Activated naive CD8-positive, alpha-beta T cell treated with anti-CD3 and anti-CD28 coated beads, Interleukin-2, amount 10 ng/mL, durations not matched to agents 7 days and 5 days (primary cell): ENCODE measurements around the gene EDA2R. TPM values are rescaled to one million over a fixed set of nuclear protein-coding genes. Genes with fewer than 3 reads are reported as not detected.
A peak's percentile ranks its signal among the peaks of the same experiment; 100 is the strongest.

ENCODE experiments used
- ATAC-seq: fragments of 150-1000 bp; cut with Tn5 transposase; one replicate; pipeline ENCODE4 v1.10.0; 2021; ENCODE audit warnings: low read depth, moderate library complexity
- POLR2A ChIA-PET: fragments of 350-600 bp; sonication (Branson Sonifier 250); formaldehyde crosslinking; loops from one replicate; lab custom pipeline; 2021; ENCODE audit warnings: antibody characterized with exemption; lab: Charles Lee
- DNase-seq: peaks from one replicate; pipeline ENCODE4 v3.0.0; 2021
- H3K27ac Mint-ChIP-seq: one replicate; pipeline ENCODE4 v1.8.0; 2022; ENCODE audit warnings: mild to moderate bottlenecking, mixed read lengths
- H3K27me3 Mint-ChIP-seq: one replicate; pipeline ENCODE4 v1.8.0; 2022; ENCODE audit warnings: mild to moderate bottlenecking, moderate library complexity, mixed read lengths
- H3K36me3 Mint-ChIP-seq: one replicate; pipeline ENCODE4 v1.8.0; 2021; ENCODE audit warnings: mild to moderate bottlenecking, mixed read lengths
- H3K4me1 Mint-ChIP-seq: one replicate; pipeline ENCODE4 v1.8.0; 2021; ENCODE audit warnings: mixed read lengths
- H3K4me3 Mint-ChIP-seq: one replicate; pipeline ENCODE4 v1.8.0; 2022; ENCODE audit warnings: mild to moderate bottlenecking, moderate library complexity, mixed read lengths
- H3K9me3 Mint-ChIP-seq: one replicate; pipeline ENCODE4 v1.8.0; 2021; ENCODE audit warnings: mixed read lengths
- total RNA-seq, 2 experiments: library from RNA; stranded (reverse); gene quantifications; one replicate each; pipeline ENCODE4 v1.2.3, GENCODE V29; 2021

EDA2R gene, protein sequence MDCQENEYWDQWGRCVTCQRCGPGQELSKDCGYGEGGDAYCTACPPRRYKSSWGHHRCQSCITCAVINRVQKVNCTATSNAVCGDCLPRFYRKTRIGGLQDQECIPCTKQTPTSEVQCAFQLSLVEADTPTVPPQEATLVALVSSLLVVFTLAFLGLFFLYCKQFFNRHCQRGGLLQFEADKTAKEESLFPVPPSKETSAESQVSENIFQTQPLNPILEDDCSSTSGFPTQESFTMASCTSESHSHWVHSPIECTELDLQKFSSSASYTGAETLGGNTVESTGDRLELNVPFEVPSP
- total RNA-seq, result 1 to 10 TPM; 2.3 to 2.6 TPM

DNA sequence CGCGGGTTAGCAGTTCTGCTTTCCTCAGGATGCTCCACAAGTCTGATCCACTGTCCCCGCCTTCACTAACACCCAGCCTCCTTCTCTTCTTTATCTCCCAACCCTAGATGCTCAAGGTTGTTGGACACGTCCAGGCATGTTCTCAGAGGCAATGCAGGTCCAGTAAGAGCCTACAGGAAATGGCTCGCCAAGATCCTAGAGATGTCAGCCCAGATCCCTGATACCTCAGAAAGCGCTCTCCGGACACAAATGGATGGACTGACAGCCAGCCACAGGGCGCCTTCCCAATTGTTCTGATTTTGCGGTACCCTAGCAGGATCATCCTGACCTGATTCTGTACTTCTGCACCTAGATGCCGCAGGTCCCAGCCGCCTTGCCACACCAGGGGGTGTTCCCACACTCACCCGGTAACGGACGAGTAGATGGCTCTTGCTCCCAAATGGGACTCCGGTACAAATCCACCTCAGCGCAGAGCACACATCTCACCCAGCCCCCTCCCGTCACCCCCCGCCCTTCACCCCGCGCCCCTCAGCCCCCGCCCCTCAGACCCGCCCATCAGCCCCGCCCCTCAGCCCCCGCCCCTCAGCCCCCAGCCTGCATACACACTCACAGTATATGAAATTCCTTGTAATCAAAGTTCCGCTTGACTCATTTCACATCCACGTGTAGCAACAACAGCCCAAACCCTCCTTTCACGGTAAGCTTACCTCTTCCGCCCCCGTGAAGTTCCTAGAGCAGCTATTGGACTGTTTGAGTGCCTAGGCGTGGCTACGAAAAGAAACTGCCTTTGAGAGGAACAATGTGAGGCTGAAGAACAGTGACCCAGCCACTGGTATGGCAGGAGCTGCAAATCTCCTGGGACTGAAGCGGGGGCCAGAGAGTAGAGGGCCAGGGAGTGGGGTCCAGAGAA is at the start of gene EDA2R:
EDA2R (minus strand) TSS at position 488 of the 910 bp plus-strand sequence. CDS start 23,058 bp downstream, outside the sequence.
- Mint-ChIP-seq H3K9me3 (no peaks in the 10 kb centered on the region), H3K27me3 (peaks cover 2% of the 10 kb centered on the region), H3K4me1 (peaks cover 7% of the 10 kb centered on the region), H3K27ac (peak within 1 kb of the TSS; percentile 85), H3K4me3 (peak within 1 kb of the TSS; percentile 84), H3K36me3 (peaks cover 1% of the 10 kb centered on the region)
- peak; percentile 25 for DNase-seq
- ATAC-seq, result peak; percentile 96
- POLR2A ChIA-PET, result no interaction called here

DNA sequence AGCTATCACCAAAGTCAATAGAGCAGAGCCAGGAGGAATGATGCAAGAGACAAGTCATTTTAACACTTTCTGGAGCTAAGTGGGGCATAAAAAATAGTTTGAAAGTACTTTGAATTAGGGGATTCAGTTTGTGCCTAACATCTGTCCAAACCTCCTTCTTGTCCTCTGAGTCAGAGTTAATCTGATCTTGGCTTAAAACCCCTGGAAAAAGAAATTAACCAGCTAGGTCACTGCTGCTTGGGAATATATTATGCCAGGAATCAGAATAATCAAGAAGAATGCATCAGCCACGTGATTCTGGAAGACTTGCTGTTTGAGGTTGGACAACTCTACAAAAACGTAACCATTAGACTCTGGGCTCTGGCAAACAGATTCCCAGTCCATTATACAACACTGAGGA is 45.3 kb upstream of the EDA2R start:
- no peak for DNase-seq

DNA sequence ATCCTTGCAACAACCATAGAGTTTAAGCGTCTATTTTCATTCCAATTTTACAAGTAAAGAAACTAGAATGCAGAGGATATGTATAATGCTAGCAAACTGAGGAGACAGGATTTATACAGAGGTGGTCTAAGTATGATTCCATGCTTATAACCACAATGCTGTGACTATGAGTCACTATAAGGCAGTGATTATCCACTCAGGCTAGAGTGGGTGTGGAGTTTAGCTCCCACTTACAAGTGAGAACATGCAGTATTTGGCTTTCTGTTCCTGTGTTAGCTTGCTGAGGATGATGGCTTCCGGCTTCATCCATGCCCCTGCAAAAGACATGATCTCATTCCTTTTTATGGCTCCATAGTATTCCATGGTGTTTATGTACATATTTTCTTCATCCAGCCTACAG is 41.6 kb upstream of the EDA2R start:
- no peak overlapping the region for H3K4me3 Mint-ChIP-seq
- H3K4me1 Mint-ChIP-seq, result no peaks in the 10 kb centered on the region
- H3K36me3 Mint-ChIP-seq, result no peaks in the 10 kb centered on the region
- H3K27me3 Mint-ChIP-seq, result no peaks in the 10 kb centered on the region
- DNase-seq, result no peak
- H3K9me3 Mint-ChIP-seq, result no peaks in the 10 kb centered on the region
- POLR2A ChIA-PET, result no interaction called here
- no peak overlapping the region for H3K27ac Mint-ChIP-seq
- no peak for ATAC-seq

More for the DNA sequence above, 45.3 kb upstream of the EDA2R start:
- H3K27ac Mint-ChIP-seq, result no peak overlapping the region
- H3K4me1 Mint-ChIP-seq, result no peaks in the 10 kb centered on the region
- ATAC-seq, result no peak
- no peaks in the 10 kb centered on the region for H3K27me3 Mint-ChIP-seq
- no peaks in the 10 kb centered on the region for H3K36me3 Mint-ChIP-seq
- no peaks in the 10 kb centered on the region for H3K9me3 Mint-ChIP-seq
- POLR2A ChIA-PET, result no interaction called here
- no peak overlapping the region for H3K4me3 Mint-ChIP-seq

DNA sequence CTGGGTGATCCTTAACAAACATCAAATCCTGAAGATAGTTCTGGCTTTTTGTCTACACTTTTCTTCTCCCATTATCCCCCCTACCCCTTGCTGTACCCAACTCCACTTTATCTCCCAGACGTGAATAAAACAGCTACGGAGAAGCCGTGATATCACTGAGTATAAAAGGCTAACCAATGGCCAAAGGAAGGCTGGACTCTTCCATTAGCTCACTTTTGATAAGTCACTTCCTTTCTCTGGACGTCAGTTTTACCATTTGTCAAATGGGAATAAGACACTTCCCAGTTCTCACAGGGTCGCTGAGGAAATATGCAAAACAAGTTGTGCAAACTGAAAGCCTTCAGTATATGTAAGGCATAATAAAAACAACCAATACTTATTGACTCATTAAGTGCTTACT is 38.6 kb upstream of the EDA2R start:
- ATAC-seq (no peak), DNase-seq (no peak)
- H3K4me3 Mint-ChIP-seq, result no peak overlapping the region
- H3K4me1 Mint-ChIP-seq, result no peaks in the 10 kb centered on the region
- no peaks in the 10 kb centered on the region for H3K27me3 Mint-ChIP-seq
- H3K9me3 Mint-ChIP-seq, result no peaks in the 10 kb centered on the region
- POLR2A ChIA-PET, result no interaction called here
- H3K27ac Mint-ChIP-seq, result no peak overlapping the region
- H3K36me3 Mint-ChIP-seq, result no peaks in the 10 kb centered on the region

DNA sequence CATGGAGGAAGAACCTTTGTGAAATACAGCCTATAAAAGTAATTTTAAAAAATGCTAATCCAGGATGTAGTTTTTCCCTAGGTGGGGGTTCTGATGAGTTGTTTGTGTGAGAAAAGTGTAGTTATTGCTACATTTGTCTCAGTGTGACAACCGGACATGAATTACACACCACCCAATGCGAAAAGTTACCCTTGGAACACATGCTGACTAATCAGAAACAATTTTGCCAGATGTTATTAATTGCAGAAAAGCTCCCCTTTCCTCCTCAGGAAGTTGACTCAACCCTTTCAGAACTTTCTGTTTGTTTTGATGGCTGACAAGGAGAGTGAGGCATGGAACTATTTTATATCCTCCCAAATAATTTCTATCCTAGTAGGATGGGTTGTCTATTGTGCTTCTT is 38.1 kb upstream of the EDA2R start:
- Mint-ChIP-seq H3K4me1 (no peaks in the 10 kb centered on the region), H3K9me3 (no peaks in the 10 kb centered on the region), H3K27me3 (no peaks in the 10 kb centered on the region), H3K36me3 (no peaks in the 10 kb centered on the region), H3K27ac (no peak overlapping the region), H3K4me3 (no peak overlapping the region)
- ATAC-seq (no peak), DNase-seq (no peak)
- POLR2A ChIA-PET, result no interaction called here

DNA sequence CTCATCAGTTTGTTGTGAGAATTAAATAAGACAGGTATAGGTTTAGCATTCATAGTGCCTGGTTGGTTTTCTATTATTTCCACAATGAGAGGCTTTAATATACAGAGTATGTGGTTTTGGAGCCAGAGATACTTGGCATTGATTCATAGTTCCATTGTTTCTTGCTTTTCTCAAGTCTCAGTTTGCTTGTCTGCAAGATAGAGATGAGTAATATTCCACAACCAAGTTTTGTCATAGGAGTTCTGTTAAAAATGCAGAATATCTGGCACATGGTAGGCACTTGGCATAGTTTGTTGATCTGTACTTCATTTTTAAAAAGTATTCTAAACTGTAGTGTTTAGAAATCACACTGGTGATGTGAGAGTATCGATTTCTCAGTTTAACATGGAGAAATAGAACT is 37.5 kb upstream of the EDA2R start:
- Mint-ChIP-seq H3K9me3 (no peaks in the 10 kb centered on the region), H3K36me3 (no peaks in the 10 kb centered on the region), H3K4me1 (no peaks in the 10 kb centered on the region), H3K27me3 (no peaks in the 10 kb centered on the region), H3K4me3 (no peak overlapping the region), H3K27ac (no peak overlapping the region)
- DNase-seq (no peak), ATAC-seq (no peak)
- POLR2A ChIA-PET, result no interaction called here

DNA sequence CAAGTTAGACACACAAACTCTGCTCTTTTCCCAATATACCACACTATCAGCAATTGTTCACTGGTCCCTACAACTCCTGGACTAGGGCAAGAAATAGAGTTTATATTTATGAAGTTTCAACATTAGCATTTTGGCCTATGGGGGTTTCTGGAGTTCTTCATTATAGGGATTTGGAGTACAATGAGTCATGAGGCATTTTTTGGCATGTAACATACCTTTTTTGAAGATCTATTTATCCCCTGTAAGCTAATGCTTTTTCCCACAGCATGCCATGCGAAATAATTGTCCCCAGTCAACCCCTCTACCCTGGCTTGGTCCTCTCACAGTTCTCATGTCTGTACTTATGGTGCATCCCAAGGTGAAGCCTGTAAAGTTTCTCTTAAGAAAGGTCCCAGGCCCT is 36.7 kb upstream of the EDA2R start:
- Mint-ChIP-seq H3K4me3 (no peak overlapping the region), H3K36me3 (no peaks in the 10 kb centered on the region), H3K27me3 (no peaks in the 10 kb centered on the region), H3K9me3 (no peaks in the 10 kb centered on the region), H3K27ac (no peak overlapping the region), H3K4me1 (no peaks in the 10 kb centered on the region)
- DNase-seq (no peak), ATAC-seq (no peak)
- POLR2A ChIA-PET, result no interaction called here

DNA sequence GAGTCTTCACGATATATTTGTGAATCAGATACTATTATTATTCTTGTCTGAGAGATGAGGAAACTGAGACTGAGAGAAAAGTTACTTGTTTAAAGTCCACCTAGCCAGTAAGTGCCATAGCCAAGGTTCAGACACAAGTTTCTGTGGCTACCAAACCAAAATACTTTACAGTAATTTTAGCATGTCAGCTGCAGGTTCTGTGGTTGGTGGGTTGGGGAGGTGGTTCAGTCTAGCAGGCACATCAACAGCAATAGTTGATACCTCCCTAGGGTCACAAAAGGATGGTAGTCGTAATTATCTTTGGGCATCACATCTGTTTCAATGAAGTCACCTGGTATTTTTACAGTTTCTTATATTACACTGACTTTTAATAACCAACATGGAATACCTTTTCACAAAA is 35.6 kb upstream of the EDA2R start:
- Mint-ChIP-seq H3K9me3 (no peaks in the 10 kb centered on the region), H3K4me1 (no peaks in the 10 kb centered on the region), H3K4me3 (no peak overlapping the region), H3K27me3 (no peaks in the 10 kb centered on the region), H3K27ac (no peak overlapping the region), H3K36me3 (no peaks in the 10 kb centered on the region)
- no peak for ATAC-seq
- DNase-seq, result no peak
- POLR2A ChIA-PET, result no interaction called here

DNA sequence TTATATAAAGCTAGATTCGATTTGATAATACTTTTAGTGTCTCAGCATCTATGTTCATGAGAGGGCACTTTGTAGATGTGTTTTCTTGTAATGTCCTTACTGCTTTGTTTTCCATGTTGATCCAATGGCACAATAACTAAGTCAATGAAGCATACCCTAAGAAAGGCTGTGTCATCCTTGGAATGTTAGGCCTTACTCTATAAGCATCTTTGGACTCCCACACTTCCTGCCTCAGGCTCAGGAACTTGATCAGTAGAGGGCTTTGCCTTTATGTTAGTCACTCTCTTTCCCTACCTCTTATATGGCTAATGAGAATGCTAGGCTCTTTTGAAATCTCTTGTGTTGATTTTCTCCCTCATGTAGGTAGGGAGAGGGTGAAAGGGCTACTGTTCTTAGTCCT is 33.2 kb upstream of the EDA2R start:
- POLR2A ChIA-PET, result no interaction called here
- H3K36me3 Mint-ChIP-seq, result no peaks in the 10 kb centered on the region
- no peak for DNase-seq

DNA sequence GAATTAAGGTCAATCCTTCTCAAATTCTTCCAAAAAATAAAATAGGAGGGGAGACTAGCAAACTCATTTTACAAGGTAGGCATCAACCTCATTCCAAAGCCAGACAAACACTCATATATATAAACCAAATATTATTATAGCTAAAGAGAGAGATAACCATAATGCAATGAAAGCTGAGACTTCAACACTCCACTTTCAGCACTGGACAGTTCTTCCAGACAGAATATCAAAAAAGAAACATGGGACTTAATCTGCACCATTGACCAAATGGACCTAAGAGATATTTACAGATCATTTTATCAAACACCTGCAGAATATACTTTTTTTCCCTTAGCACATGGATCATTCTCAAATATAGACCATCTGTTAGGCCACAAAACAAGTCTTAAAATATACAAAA is 15.5 kb upstream of the EDA2R start:
- Mint-ChIP-seq H3K4me1 (no peaks in the 10 kb centered on the region), H3K9me3 (peaks cover 2% of the 10 kb centered on the region), H3K27ac (no peak overlapping the region), H3K27me3 (no peaks in the 10 kb centered on the region), H3K36me3 (no peaks in the 10 kb centered on the region), H3K4me3 (no peak overlapping the region)
- POLR2A ChIA-PET, result no interaction called here
- ATAC-seq (no peak), DNase-seq (no peak)

More for the DNA sequence above, 33.2 kb upstream of the EDA2R start:
- Mint-ChIP-seq H3K9me3 (no peaks in the 10 kb centered on the region), H3K27me3 (no peaks in the 10 kb centered on the region), H3K27ac (no peak overlapping the region), H3K4me1 (no peaks in the 10 kb centered on the region), H3K4me3 (no peak overlapping the region)
- ATAC-seq, result no peak

DNA sequence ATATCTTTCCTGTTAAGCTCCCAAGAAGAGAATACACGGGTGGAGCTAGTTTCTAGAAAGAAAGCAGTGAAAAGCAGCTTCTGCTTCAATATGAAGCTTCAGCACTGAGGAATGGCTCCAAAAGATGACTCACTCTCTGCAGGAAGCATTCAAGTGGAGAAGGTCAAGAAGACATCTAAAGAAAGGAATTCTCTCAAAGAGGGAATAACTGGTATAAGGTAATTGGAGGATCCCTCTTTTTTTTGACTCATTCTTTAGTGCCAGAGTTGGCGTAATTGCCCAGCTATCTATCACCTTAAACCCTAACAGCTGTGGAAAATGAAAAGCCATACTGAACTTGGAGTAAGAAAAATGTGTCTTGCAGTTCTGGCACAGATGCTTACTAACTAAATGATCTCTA is 3.5 kb downstream of the EDA2R start:
- H3K27ac Mint-ChIP-seq, result no peak overlapping the region
- no peaks in the 10 kb centered on the region for H3K27me3 Mint-ChIP-seq
- ATAC-seq (no peak), DNase-seq (no peak)
- peaks cover 7% of the 10 kb centered on the region for H3K4me1 Mint-ChIP-seq
- no peak overlapping the region for H3K4me3 Mint-ChIP-seq
- POLR2A ChIA-PET, result no interaction called here
- peaks cover 3% of the 10 kb centered on the region for H3K36me3 Mint-ChIP-seq
- no peaks in the 10 kb centered on the region for H3K9me3 Mint-ChIP-seq

DNA sequence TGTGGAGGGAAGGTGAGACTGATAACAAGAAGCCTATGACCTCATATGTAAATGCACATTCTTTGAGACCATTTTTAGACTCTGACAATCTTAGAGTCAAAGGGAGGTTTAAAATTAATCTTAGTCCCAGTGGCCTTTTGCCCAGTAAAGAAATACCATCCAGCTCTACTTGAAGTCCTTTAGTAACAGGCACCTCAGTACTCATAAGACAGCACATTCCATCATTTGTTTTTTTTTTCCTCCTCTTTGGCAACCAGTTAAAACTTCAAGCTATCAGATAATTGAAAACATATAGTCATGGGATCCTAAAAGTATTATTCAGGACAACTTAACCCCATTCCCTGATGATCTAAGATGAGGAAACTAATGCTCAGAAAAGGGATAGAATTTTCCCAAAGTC is 4.6 kb downstream of the EDA2R start:
- no peak for ATAC-seq
- POLR2A ChIA-PET, result no interaction called here
- no peak overlapping the region for H3K4me3 Mint-ChIP-seq
- no peak for DNase-seq
- peaks cover 3% of the 10 kb centered on the region for H3K4me1 Mint-ChIP-seq
- H3K36me3 Mint-ChIP-seq, result peaks cover 3% of the 10 kb centered on the region
- no peaks in the 10 kb centered on the region for H3K27me3 Mint-ChIP-seq
- no peaks in the 10 kb centered on the region for H3K9me3 Mint-ChIP-seq
- H3K27ac Mint-ChIP-seq, result no peak overlapping the region

DNA sequence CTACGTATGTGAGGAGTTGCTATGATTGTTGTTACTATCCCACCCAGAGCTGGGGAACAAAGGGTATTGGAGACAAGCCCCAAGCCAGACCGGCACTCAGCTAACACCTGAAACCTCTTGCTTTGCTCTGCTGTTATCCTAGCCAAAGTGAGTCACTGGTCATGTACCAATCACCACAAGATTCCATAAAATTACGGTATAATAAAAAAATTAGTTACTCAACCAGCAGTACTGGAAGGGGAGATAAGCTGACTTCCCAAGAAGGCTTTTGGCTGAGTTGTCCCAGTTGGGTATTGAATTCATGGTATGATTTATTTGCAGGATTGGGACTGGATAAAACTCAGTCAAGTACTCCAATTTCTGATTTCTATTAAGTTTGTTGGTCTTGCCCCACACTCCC is 5.3 kb downstream of the EDA2R start:
- Mint-ChIP-seq H3K27me3 (no peaks in the 10 kb centered on the region), H3K27ac (no peak overlapping the region), H3K4me3 (no peak overlapping the region), H3K36me3 (peaks cover 2% of the 10 kb centered on the region), H3K4me1 (no peaks in the 10 kb centered on the region), H3K9me3 (no peaks in the 10 kb centered on the region)
- ATAC-seq, result no peak
- POLR2A ChIA-PET, result no interaction called here
- DNase-seq, result no peak

DNA sequence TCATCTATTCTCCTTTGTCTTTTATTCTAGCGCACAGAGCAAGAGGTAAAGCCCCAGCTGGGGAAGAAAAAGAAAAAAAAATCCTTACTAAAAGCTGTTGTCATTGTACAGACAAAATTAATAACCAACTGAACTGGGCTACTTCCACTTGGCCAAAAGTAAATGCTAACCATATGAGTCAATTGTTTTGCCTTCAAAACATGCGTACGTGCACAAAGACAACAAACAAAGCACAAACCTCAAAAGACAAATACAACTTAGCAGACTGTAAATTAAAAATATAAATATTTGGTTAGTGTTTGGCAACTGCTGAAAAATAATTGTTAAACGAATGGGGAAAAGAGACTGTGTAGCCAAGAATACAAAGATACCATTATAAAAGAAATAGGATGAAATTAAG is 5.9 kb downstream of the EDA2R start:
- Mint-ChIP-seq H3K9me3 (no peaks in the 10 kb centered on the region), H3K27ac (no peak overlapping the region), H3K4me1 (no peaks in the 10 kb centered on the region), H3K27me3 (no peaks in the 10 kb centered on the region), H3K36me3 (peaks cover 2% of the 10 kb centered on the region), H3K4me3 (no peak overlapping the region)
- DNase-seq (no peak), ATAC-seq (no peak)
- POLR2A ChIA-PET, result no interaction called here
